OCI-LY3 (cell line): Measurements from ENCODE around the gene CRB1.

Experiments
- CTCF ChIP-seq: fragments of 200-600, 300-600 bp; sonication (generic); IDR thresholded peaks from 2 replicates; pipeline ENCODE4 v1.5.1; 2014; ENCODE audit warnings: antibody characterized with exemption, low read length, low read depth
- EZH2phosphoT487 ChIP-seq: fragments of 200-600 bp; shearing (Covaris generic); IDR thresholded peaks from 2 replicates; pipeline ENCODE4 v1.6.1; 2018; ENCODE audit warnings: antibody characterized with exemption, mixed run types, low read depth

DNA sequence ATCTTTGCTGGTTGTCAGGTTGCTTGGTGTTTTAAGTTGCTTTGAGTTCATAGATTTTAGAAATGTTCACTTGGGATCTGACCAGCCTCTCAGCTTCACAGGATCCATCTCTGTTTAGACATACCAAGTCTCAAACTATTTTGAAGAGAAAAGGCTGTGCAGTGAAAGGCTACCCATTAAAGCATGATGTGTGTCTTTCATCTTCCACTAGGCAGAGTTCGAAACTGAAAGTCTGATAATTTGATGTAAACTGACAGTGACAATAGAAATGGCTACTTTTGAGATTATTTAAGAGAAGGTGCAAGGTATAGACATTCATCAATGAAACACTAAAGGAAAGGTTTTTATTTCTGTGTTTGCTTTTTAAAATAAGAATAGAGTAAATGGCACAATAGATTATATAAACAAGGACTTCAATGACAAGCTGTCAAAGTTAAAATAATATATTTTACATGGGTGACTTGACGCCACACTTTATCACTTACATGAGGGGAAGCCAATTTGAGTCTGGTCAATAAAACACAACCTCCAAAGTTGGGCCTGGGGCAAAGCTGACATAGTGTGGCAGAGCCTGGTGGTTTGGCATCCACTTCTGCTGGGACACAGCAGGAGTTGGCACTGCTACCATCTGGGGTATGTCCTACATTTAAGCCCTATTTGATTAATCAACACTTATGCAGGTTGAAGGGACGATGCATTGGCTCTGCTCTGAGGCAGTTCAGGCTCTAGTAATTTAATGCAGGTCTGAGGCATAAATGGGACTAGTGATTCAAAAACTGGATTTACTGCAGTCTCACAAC, 197.7 kb downstream of the CRB1 start:
- TF ChIP-seq CTCF: no peak
- no peak for TF ChIP-seq EZH2phosphoT487
